Small intestine (tissue), 16 donors: ENCODE measurements around the gene TMA7B. TPM values are rescaled to one million over a fixed set of nuclear protein-coding genes. Genes with fewer than 3 reads are reported as not detected.

Experiments
- DNase-seq, 2 donors: peaks; one replicate each; pipeline versions ENCODE4 v3.0.0 to v3.0.0-alpha.2; 2013
- FAIRE-seq: peaks from 2 replicates; lab custom pipeline; 2012; peaks lifted over from hg19 to GRCh38; lab: Jason Lieb, UNC
- H3K27ac ChIP-seq, 3 donors: one replicate each; pipeline ENCODE4 v1.5.1; 2013; ENCODE audit warnings: low read length in 2 of 3, mild to moderate bottlenecking in 2 of 3, control low read depth in 1 of 3, inconsistent platforms in 1 of 3, low read depth in 1 of 3, moderate library complexity in 1 of 3
- H3K27me3 ChIP-seq, 3 donors: one replicate each; pipeline ENCODE4 v1.6.1; 2013; ENCODE audit warnings: low read length in 3 of 3, inconsistent platforms in 1 of 3; ENCODE audit not compliant: control insufficient read depth in 3 of 3, insufficient read depth in 3 of 3
- H3K36me3 ChIP-seq, 3 donors: one replicate each; pipeline ENCODE4 v1.6.1; 2013; ENCODE audit warnings: low read length in 3 of 3, inconsistent platforms in 1 of 3, low read depth in 1 of 3, mild to moderate bottlenecking in 1 of 3, moderate library complexity in 1 of 3; ENCODE audit not compliant: control insufficient read depth in 3 of 3, insufficient read depth in 2 of 3
- H3K4me1 ChIP-seq, 3 donors: one replicate each; pipeline ENCODE4 v1.6.1; 2013; ENCODE audit warnings: low read length in 2 of 3, inconsistent platforms in 1 of 3, low read depth in 1 of 3, mild to moderate bottlenecking in 1 of 3, moderate library complexity in 1 of 3; ENCODE audit not compliant: control insufficient read depth in 3 of 3, insufficient read depth in 2 of 3
- H3K4me3 ChIP-seq, 3 donors: one replicate each; pipeline ENCODE4 v1.5.1; 2013; ENCODE audit warnings: low read length in 3 of 3, control low read depth in 1 of 3, inconsistent platforms in 1 of 3, low read depth in 1 of 3, mild to moderate bottlenecking in 1 of 3, moderate library complexity in 1 of 3
- H3K9me3 ChIP-seq, 2 donors: one replicate each; pipeline ENCODE4 v1.6.1; 2013; ENCODE audit warnings: low read depth in 1 of 2, low read length in 1 of 2; ENCODE audit not compliant: control insufficient read depth in 2 of 2, insufficient read depth in 1 of 2
- WGBS, 3 donors: extraction: QIAGEN DNeasy Blood & Tissue Kit; methylation state at CpG; one replicate each; pipeline ENCODE4 v1.1.7; 2013; 5-methylcytosine and 5-hydroxymethylcytosine counted together
- long read RNA-seq, 10 donors: transcript quantifications; one replicate each; lab custom pipeline, GENCODE V29; 2026
- polyA plus RNA-seq, 4 donors: library from polyadenylated mRNA; stranded (reverse) in 3 of 4; unstranded in 1 of 4; fragments of 200-250 nt in 3 of 4; fragments of 120-200 nt in 1 of 4; gene quantifications; one replicate each; pipeline versions ENCODE4 v1.2.1 to v1.2.3, GENCODE V29; 2013
- donor health status: healthy with polysubstance abuse.
- donor health status: control.
- donor health status: control.
- donor health status: Bipolar disorder and iron deficiency.
- donor health status: healthy.

Gene TMA7B
- polyA plus RNA-seq: under 1 TPM in 3 of 4 donors, not detected in 1; 0.04 to 0.54 (median 0.15) TPM
- long read RNA-seq, donor 1: 0 reads
- long read RNA-seq, donor 2: 0 reads
- long read RNA-seq, donor 3: 0 reads
- long read RNA-seq, donor 4: 0 reads
- long read RNA-seq, donor 5: 0 reads
- long read RNA-seq, donor 6: 0 reads
- long read RNA-seq, donor 7: 0 reads
- long read RNA-seq, donor 8: 0 reads
- long read RNA-seq, donor 9: 0 reads
- long read RNA-seq, donor 10: 0 reads

GRCh38 chr22:39959640-39960447 lies at the start of gene TMA7B:
TMA7B (plus strand) TSS chr22:39960397; CDS start chr22:39964375, 3,978 bp downstream.
- FAIRE-seq: no peak
- Histone ChIP-seq H3K36me3 (no peaks in the 10 kb centered on the region), H3K4me3 (no peak within 1 kb of the TSS), H3K4me1 (peaks cover 0 to 13% (median 0%) of the 10 kb centered on the region in 3 donors), H3K27me3 (no peaks in the 10 kb centered on the region), H3K9me3 (no peaks in the 10 kb centered on the region), H3K27ac (peak within 1 kb of the TSS in 2 of 3 donors; percentile 21 to 80)
- DNase-seq: peak; percentile 28 to 42
- WGBS, 3 donors: 55 to 60% (median 58%) methylated on average over 14 of the region's 14 CpGs

DNA sequence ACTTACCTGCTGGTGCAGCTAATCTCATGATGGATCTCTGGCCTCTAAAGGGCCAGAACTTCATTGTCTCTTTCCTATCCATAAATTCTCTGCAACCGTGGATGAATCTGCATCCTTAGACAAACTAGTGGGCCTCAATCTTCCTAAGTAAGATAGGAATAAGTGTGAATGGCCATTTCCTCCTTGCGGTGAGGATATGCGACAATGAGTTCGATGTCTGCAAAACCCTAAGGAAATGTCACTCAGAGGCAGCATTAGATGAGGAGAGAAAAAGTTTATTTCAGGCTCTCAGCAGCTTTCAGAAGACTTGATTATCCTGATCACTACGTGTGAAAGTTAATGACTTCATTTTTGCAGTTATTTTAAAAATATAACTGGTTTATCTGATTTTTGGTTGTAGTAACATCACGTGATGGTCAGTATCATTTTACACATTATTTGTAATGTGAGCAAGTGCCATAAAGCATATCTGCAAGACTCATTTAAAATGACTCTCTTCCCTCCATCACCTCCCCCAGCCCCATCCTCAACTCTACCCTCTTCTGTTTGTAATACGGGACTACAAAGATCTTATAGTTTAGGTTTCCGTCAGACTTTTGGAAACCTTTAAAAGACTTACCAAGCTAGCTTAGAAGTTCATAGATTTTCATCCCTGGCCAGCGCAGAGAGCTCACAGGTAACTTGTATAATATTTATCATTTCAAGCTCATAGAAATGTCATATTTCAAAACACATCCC lies 49.2 kb upstream of the TMA7B start:
- Histone ChIP-seq H3K27me3 (peaks cover 0 to 2% (median 0%) of the 10 kb centered on the region in 3 donors), H3K4me1 (no peaks in the 10 kb centered on the region), H3K4me3 (no peak overlapping the region), H3K27ac (no peak overlapping the region), H3K36me3 (no peaks in the 10 kb centered on the region), H3K9me3 (no peaks in the 10 kb centered on the region)
- no peak for DNase-seq
- 63 to 66% (median 65%) methylated on average over 9 of the region's 9 CpGs for WGBS, 3 donors
- FAIRE-seq: no peak

GRCh38 chr22:39913321-39913720 lies 46.9 kb upstream of the TMA7B start:
- FAIRE-seq (no peak), DNase-seq (no peak)
- H3K4me1 ChIP-seq: no peaks in the 10 kb centered on the region
- H3K4me3 ChIP-seq: no peak overlapping the region
- H3K9me3 ChIP-seq: no peaks in the 10 kb centered on the region
- H3K27me3 ChIP-seq: peaks cover 0 to 2% (median 0%) of the 10 kb centered on the region in 3 donors
- peak overlapping the region in 2 of 3 donors; percentile 22 to 52 for H3K27ac ChIP-seq
- WGBS, 3 donors: 70 to 86% (median 85%) methylated on average over 5 of the region's 5 CpGs
- H3K36me3 ChIP-seq: no peaks in the 10 kb centered on the region

DNA sequence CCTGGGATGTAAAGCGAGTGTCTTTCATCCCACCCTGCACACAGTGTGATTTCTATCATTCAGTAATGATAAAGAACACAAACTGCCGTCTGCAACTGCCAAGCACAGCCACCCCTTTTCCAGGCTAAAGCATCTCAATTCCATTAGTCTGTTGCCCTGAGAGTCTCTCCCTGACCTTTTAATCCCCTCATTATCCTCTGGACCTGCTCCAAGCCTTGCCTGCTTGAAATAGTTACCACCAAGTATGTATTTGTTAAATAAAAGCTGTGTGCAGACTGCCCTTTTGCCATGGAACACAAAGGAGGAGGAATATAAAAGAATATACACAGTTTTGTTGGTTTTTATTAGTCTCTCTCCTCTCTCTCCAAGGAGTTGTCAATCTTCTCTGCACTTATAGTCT lies 46.3 kb upstream of the TMA7B start:
- Histone ChIP-seq H3K4me1 (no peaks in the 10 kb centered on the region), H3K36me3 (no peaks in the 10 kb centered on the region), H3K27ac (no peak overlapping the region), H3K9me3 (no peaks in the 10 kb centered on the region), H3K4me3 (no peak overlapping the region), H3K27me3 (peaks cover 0 to 2% (median 0%) of the 10 kb centered on the region in 3 donors)
- 36 to 56% (median 52%) methylated on average over 2 of the region's 2 CpGs for WGBS, 3 donors
- DNase-seq (no peak), FAIRE-seq (no peak)

DNA sequence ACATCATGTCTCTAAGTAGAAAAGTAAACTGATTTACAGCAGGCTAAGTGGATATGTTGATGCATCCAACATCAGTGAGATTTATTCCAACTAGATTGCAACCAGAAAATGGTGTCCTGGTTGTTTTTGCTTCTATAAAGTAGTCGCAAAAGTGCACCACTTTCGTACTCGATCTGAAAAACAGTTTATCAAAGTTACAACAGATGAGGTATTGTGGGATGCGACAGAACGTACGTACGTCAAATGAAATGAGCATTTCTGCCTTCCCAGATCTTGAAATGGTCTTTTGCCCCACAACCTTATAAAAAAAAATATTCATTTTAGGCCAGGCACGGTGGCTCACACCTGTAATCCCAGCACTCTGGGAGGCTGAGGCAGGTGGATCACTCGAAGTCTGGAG lies 45.6 kb upstream of the TMA7B start:
- H3K4me1 ChIP-seq: no peaks in the 10 kb centered on the region
- no peaks in the 10 kb centered on the region for H3K36me3 ChIP-seq
- FAIRE-seq (no peak), DNase-seq (no peak)
- WGBS, 3 donors: 70 to 86% (median 84%) methylated on average over 9 of the region's 9 CpGs
- H3K27ac ChIP-seq: peak overlapping the region in 1 of 3 donors; percentile 48
- peaks cover 0 to 2% (median 0%) of the 10 kb centered on the region in 3 donors for H3K27me3 ChIP-seq
- no peaks in the 10 kb centered on the region for H3K9me3 ChIP-seq
- H3K4me3 ChIP-seq: no peak overlapping the region

DNA sequence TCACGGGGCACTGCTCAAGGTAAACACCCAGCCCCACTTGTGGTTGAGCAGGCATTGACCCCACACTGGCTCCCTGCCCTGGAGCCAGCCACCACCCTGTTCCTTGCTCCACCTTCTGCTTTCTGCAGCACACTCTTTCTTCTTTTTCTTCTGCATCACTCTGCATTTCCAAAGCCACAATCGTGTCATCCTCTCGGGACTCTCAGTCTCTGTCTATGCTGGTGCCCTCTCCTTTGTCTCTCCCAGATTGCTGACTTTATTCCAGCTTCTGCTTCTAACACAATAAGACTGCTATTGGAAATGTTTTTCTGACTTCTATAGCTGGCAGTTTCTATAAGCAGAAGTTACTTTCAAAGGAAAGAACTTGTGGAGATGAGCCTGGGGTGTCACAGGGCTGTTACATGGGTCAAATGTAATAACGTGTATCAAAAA lies 44.9 kb upstream of the TMA7B start:
- Histone ChIP-seq H3K9me3 (no peaks in the 10 kb centered on the region), H3K4me3 (no peak overlapping the region), H3K4me1 (no peaks in the 10 kb centered on the region), H3K36me3 (no peaks in the 10 kb centered on the region), H3K27ac (peak overlapping the region in 2 of 3 donors; percentile 60 to 70), H3K27me3 (peaks cover 0 to 2% (median 0%) of the 10 kb centered on the region in 3 donors)
- no peak for FAIRE-seq
- DNase-seq: no peak
- WGBS, 3 donors: 31 to 53% (median 47%) methylated on average over 4 of the region's 4 CpGs

GRCh38 chr22:39916496-39916895 lies 43.7 kb upstream of the TMA7B start:
- Histone ChIP-seq H3K27me3 (peaks cover 0 to 2% (median 0%) of the 10 kb centered on the region in 3 donors), H3K36me3 (no peaks in the 10 kb centered on the region), H3K27ac (no peak overlapping the region), H3K9me3 (no peaks in the 10 kb centered on the region), H3K4me3 (no peak overlapping the region), H3K4me1 (no peaks in the 10 kb centered on the region)
- FAIRE-seq (no peak), DNase-seq (no peak)
- WGBS, 3 donors: 71 to 80% (median 77%) methylated on average over 3 of the region's 3 CpGs

GRCh38 chr22:39917197-39917643 lies 43.0 kb upstream of the TMA7B start:
- 56 to 60% (median 56%) methylated on average over 5 of the region's 5 CpGs for WGBS, 3 donors
- Histone ChIP-seq H3K27me3 (peaks cover 0 to 2% (median 0%) of the 10 kb centered on the region in 3 donors), H3K36me3 (no peaks in the 10 kb centered on the region), H3K27ac (peak overlapping the region in 2 of 3 donors; percentile 39 to 66), H3K4me3 (peak overlapping the region in 1 of 3 donors; percentile 15), H3K4me1 (no peaks in the 10 kb centered on the region), H3K9me3 (no peaks in the 10 kb centered on the region)
- FAIRE-seq (no peak), DNase-seq (no peak)
